GF-D8 (cell line): ENCODE measurements around the gene CASQ1.

ENCODE experiments used
- DNase-seq: peaks from one replicate; lab custom pipeline; 2025; lab: John Stamatoyannopoulos, UW

The CASQ1 gene

DNA sequence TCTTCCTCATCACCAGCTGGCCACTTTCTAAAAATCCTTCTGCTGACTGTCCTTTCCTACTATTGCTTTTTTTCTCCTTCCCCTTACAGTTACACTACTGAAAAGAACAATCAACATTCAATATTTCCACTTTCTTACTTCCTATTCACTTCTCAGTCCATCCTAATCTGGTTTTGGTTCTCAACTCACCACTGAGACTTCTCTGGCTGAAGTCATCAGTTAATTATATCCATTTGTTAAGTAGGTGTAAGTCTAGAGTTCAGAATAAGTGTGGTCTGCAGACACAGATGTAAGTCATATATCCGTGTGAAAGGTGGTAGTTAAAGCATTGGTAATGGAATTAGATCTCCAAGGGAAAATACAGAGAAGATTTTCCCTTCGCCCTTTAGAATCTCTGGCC, 36.2 kb downstream of the CASQ1 start:
- DNase-seq: no peak

GRCh38 chr1:160227034-160227433, 36.7 kb downstream of the CASQ1 start:
- no peak for DNase-seq

DNA sequence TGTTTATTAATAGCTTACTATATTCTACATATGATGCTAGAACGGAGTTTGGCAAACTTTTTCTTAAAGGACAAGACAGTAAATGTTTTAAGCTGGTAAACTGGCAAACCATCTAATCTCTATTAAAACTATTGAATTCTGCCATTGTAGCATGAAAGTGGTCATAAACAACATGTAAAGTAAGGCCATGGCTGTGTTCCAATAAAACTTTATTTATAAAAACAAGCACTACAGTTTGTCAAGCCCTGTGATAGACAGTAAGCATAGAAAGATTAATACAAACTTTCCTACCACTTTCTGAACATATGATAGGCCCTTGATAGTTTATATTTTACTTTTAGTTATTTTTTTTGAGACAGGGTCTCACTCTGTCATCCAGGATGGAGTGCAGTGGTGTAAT, 37.2 kb downstream of the CASQ1 start:
- no peak for DNase-seq

GRCh38 chr1:160228431-160228830, 38.1 kb downstream of the CASQ1 start:
- no peak for DNase-seq

DNA sequence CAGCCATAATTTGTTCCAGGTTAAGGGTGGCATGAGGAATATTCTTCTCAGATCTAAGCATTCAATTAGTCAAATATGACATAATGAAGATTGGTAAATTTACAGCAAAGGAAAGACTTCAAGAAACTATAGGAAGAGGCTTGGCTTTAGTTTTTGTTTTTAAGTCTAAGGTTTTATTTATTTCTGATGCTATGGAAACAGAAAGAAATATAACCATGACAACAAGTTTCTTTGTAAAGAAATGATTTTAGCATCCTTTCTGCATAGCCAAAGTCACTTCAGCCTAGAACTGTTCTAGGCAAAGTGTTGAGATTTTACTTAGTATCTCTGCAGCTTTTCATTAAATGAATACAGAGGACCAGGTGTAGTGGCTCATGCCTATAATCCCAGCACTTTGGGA, 42.5 kb downstream of the CASQ1 start:
- DNase-seq: no peak

GRCh38 chr1:160236806-160237205, 46.4 kb downstream of the CASQ1 start:
- DNase-seq: no peak

DNA sequence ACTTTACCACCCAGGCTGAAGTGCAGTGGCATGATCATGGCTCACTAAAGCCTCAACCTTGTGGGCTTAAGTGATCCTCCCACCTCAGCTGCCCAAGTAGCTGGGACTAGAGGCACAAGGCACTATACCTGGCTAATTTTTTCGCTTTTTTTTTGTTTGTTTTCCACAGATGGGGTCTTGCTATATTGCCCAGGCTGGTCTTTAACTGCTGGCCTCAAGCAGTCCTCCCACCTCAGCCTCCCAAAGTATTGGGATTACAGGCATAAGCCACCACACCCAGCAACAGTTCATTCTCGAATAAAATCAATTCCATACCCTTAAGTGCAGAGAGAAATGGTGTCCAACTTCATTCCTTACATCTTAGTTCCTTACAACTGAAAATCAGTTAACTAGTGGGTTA, 47.2 kb downstream of the CASQ1 start:
- no peak for DNase-seq

- no peak for DNase-seq
These were observed 48.0 kb downstream of the CASQ1 start for GRCh38 chr1:160238408-160238807.

- no peak for DNase-seq
These were observed 49.4 kb downstream of the CASQ1 start for GRCh38 chr1:160239582-160240299.

- no peak for DNase-seq
These were observed 53.4 kb downstream of the CASQ1 start for GRCh38 chr1:160243767-160244166.

GRCh38 chr1:160244209-160244608, 53.8 kb downstream of the CASQ1 start:
- no peak for DNase-seq

DNA sequence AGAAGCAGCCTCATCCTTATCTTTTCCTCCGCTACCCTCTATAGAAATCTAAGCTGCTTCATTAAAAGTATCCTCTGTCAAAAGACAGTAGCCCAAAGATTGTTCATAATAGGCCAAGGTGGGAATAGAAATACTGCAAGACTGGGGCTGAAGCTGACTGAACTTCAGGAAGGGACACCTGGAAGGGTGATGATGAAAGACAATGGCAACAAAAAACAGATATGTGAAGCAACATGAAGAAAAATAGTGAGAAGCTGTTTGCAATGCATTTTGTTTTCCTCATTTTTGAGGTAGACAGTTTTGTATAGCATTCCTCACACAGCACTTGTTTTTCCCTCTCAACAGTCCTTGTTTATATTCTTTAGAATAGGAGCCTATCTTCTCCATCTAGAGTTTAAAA, 55.1 kb downstream of the CASQ1 start:
- no peak for DNase-seq

- no peak for DNase-seq
These were observed 56.7 kb downstream of the CASQ1 start for GRCh38 chr1:160247053-160247452.

- DNase-seq: no peak
These were observed 60.6 kb downstream of the CASQ1 start for GRCh38 chr1:160251011-160251410.
